Left kidney (tissue), 2 donors: ENCODE data around the gene SGMS1. TPM values are rescaled to one million over a fixed set of nuclear protein-coding genes. Genes with fewer than 3 reads are reported as not detected.
A peak's percentile ranks its signal among the peaks of the same experiment; 100 is the strongest.

ENCODE experiments used
- DNase-seq: peaks from one replicate; pipeline ENCODE4 v3.0.0-alpha.2; 2013
- polyA plus RNA-seq: library from polyadenylated mRNA; unstranded; fragments of 120-200 nt; gene quantifications from one replicate; pipeline ENCODE4 v1.2.1, GENCODE V29; 2013; ENCODE audit not compliant: insufficient read length

Gene SGMS1
- polyA plus RNA-seq, 1 donor, result 51.9 TPM

GRCh38 chr10:50636618-50637579 lies 13.1 kb upstream of the SGMS1 start:
- DNase-seq, result no peak

GRCh38 chr10:50635286-50635685 lies 11.5 kb upstream of the SGMS1 start:
- DNase-seq, result no peak

- DNase-seq, result no peak
Observed at GRCh38 chr10:50634479-50634878, 10.7 kb upstream of the SGMS1 start.

- no peak for DNase-seq
Observed at GRCh38 chr10:50631052-50631451, 7.3 kb upstream of the SGMS1 start.

GRCh38 chr10:50629495-50630122 lies 5.9 kb upstream of the SGMS1 start:
- no peak for DNase-seq

GRCh38 chr10:50627896-50628295 lies 4.1 kb upstream of the SGMS1 start:
- DNase-seq, result no peak

GRCh38 chr10:50627443-50627842 lies 3.7 kb upstream of the SGMS1 start:
- DNase-seq, result no peak

- DNase-seq, result no peak
Observed at GRCh38 chr10:50625649-50626132, 1.9 kb upstream of the SGMS1 start.

GRCh38 chr10:50624866-50625501 lies 1.2 kb upstream of the SGMS1 start:
- peak; percentile 73 for DNase-seq

GRCh38 chr10:50624413-50624865 lies 683 bp upstream of the SGMS1 start:
- peak; percentile 94 for DNase-seq

- no peak for DNase-seq
Observed at GRCh38 chr10:50622706-50623662, 772 bp downstream of the SGMS1 start.

GRCh38 chr10:50621968-50622705 lies 1.6 kb downstream of the SGMS1 start:
- peak; percentile 71 for DNase-seq

- no peak for DNase-seq
Observed at GRCh38 chr10:50620899-50621298, 2.9 kb downstream of the SGMS1 start.

- DNase-seq, result no peak
Observed at GRCh38 chr10:50619882-50620281, 3.9 kb downstream of the SGMS1 start.

GRCh38 chr10:50619166-50619565 lies 4.6 kb downstream of the SGMS1 start:
- no peak for DNase-seq

- no peak for DNase-seq
Observed at GRCh38 chr10:50618624-50619023, 5.1 kb downstream of the SGMS1 start.

GRCh38 chr10:50615658-50616057 lies 8.1 kb downstream of the SGMS1 start:
- DNase-seq, result no peak

GRCh38 chr10:50614444-50615137 lies 9.2 kb downstream of the SGMS1 start:
- peak; percentile 52 for DNase-seq

- no peak for DNase-seq
Observed at GRCh38 chr10:50613726-50614443, 9.9 kb downstream of the SGMS1 start.
